HG03039 (cell line): Measurements from ENCODE around the gene JPH3.

Experiments used
- ATAC-seq: cut with Tn5 transposase; IDR thresholded peaks from one replicate; pipeline ENCODE4 v1.9.1; 2021; ENCODE audit warnings: mild to moderate bottlenecking, moderate library complexity; ENCODE audit not compliant: unreplicated experiment

JPH3 gene

GRCh38 chr16:87692756-87693155, 90.4 kb downstream of the JPH3 start:
- no peak for ATAC-seq

- ATAC-seq: no peak
Measured at GRCh38 chr16:87693827-87694226, 91.5 kb downstream of the JPH3 start.

- ATAC-seq: no peak
Measured at GRCh38 chr16:87694441-87695125, 92.3 kb downstream of the JPH3 start.

GRCh38 chr16:87695534-87695933, 93.2 kb downstream of the JPH3 start:
- no peak for ATAC-seq

- no peak for ATAC-seq
Measured at GRCh38 chr16:87696726-87697125, 94.4 kb downstream of the JPH3 start.

- no peak for ATAC-seq
Measured at GRCh38 chr16:87697256-87697655, 94.9 kb downstream of the JPH3 start.

- ATAC-seq: no peak
Measured at GRCh38 chr16:87697792-87698191, 95.5 kb downstream of the JPH3 start.

- no peak for ATAC-seq
Measured at GRCh38 chr16:87698241-87698640, 95.9 kb downstream of the JPH3 start.

- no peak for ATAC-seq
Measured at GRCh38 chr16:87698676-87699199, 96.4 kb downstream of the JPH3 start.

- ATAC-seq: no peak
Measured at GRCh38 chr16:87700406-87701077, 98.2 kb downstream of the JPH3 start.

- ATAC-seq: no peak
Measured at GRCh38 chr16:87701078-87701460, 98.8 kb downstream of the JPH3 start.

- no peak for ATAC-seq
Measured at GRCh38 chr16:87701505-87701921, 99.2 kb downstream of the JPH3 start.

GRCh38 chr16:87702325-87702811, 100.1 kb downstream of the JPH3 start:
- no peak for ATAC-seq

- ATAC-seq: no peak
Measured at GRCh38 chr16:87703071-87703470, 100.8 kb downstream of the JPH3 start.

- no peak for ATAC-seq
Measured at GRCh38 chr16:87703835-87704375, 101.6 kb downstream of the JPH3 start.

GRCh38 chr16:87704754-87705353, 102.5 kb downstream of the JPH3 start:
- no peak for ATAC-seq

- no peak for ATAC-seq
Measured at GRCh38 chr16:87705771-87706277, 103.5 kb downstream of the JPH3 start.

GRCh38 chr16:87706278-87707000, 104.1 kb downstream of the JPH3 start:
- ATAC-seq: no peak

- no peak for ATAC-seq
Measured at GRCh38 chr16:87707097-87707496, 104.8 kb downstream of the JPH3 start.

GRCh38 chr16:87707714-87708580, 105.6 kb downstream of the JPH3 start:
- ATAC-seq: no peak
